SK-N-DZ (cell line): Measurements from ENCODE around the gene CD63.

Experiments used
- DNase-seq: peaks from one replicate; pipeline ENCODE4 v3.0.0-alpha.2; 2015; ENCODE audit warnings: low spot score

The CD63 gene

GRCh38 chr12:55706568-55707218 is 22.1 kb downstream of the CD63 start:
- DNase-seq: no peak

- DNase-seq: no peak
These were observed 22.9 kb downstream of the CD63 start for GRCh38 chr12:55705782-55706402.

- no peak for DNase-seq
These were observed 23.7 kb downstream of the CD63 start for GRCh38 chr12:55704824-55705718.

- DNase-seq: no peak
These were observed 24.7 kb downstream of the CD63 start for GRCh38 chr12:55703901-55704761.

GRCh38 chr12:55703288-55703687 is 25.5 kb downstream of the CD63 start:
- DNase-seq: no peak

- DNase-seq: no peak
These were observed 25.9 kb downstream of the CD63 start for GRCh38 chr12:55702861-55703260.

GRCh38 chr12:55700255-55701018 is 28.4 kb downstream of the CD63 start:
- no peak for DNase-seq

GRCh38 chr12:55699471-55700055 is 29.2 kb downstream of the CD63 start:
- DNase-seq: no peak

- no peak for DNase-seq
These were observed 29.8 kb downstream of the CD63 start for GRCh38 chr12:55698965-55699364.

- no peak for DNase-seq
These were observed 30.4 kb downstream of the CD63 start for GRCh38 chr12:55698241-55698955.

- no peak for DNase-seq
These were observed 31.1 kb downstream of the CD63 start for GRCh38 chr12:55697686-55698085.

- DNase-seq: no peak
These were observed 31.9 kb downstream of the CD63 start for GRCh38 chr12:55696796-55697462.

GRCh38 chr12:55696141-55696540 is 32.7 kb downstream of the CD63 start:
- no peak for DNase-seq

GRCh38 chr12:55695349-55695748 is 33.5 kb downstream of the CD63 start:
- DNase-seq: no peak

GRCh38 chr12:55694651-55695050 is 34.2 kb downstream of the CD63 start:
- DNase-seq: no peak

- no peak for DNase-seq
These were observed 34.7 kb downstream of the CD63 start for GRCh38 chr12:55694188-55694515.

GRCh38 chr12:55693323-55694187 is 35.3 kb downstream of the CD63 start:
- no peak for DNase-seq

GRCh38 chr12:55692631-55693322 is 36.0 kb downstream of the CD63 start:
- DNase-seq: no peak
